GM12801 (cell line): ENCODE data around the gene RAPGEF3.
A peak's percentile ranks its signal among the peaks of the same experiment; 100 is the strongest.

Source experiments
- CTCF ChIP-seq: IDR thresholded peaks from one replicate; pipeline ENCODE4 v1.5.1; 2011; ENCODE audit warnings: control low read depth; ENCODE audit not compliant: insufficient read length; ENCODE audit errors: extremely low read depth

Gene RAPGEF3

GRCh38 chr12:47743311-47743860, 15.3 kb downstream of the RAPGEF3 start:
- TF ChIP-seq CTCF, result no peak

GRCh38 chr12:47742253-47742825, 16.3 kb downstream of the RAPGEF3 start:
- peak; percentile 93 for TF ChIP-seq CTCF

GRCh38 chr12:47741340-47741703, 17.4 kb downstream of the RAPGEF3 start:
- TF ChIP-seq CTCF, result no peak

GRCh38 chr12:47740606-47741339, 17.9 kb downstream of the RAPGEF3 start:
- no peak for TF ChIP-seq CTCF

GRCh38 chr12:47739979-47740378, 18.7 kb downstream of the RAPGEF3 start:
- no peak for TF ChIP-seq CTCF

- no peak for TF ChIP-seq CTCF
Measured at GRCh38 chr12:47739297-47739696, 19.4 kb downstream of the RAPGEF3 start.

GRCh38 chr12:47737936-47738594, 20.6 kb downstream of the RAPGEF3 start:
- no peak for TF ChIP-seq CTCF
